ENCODE data around the gene CNTNAP2.

Gene CNTNAP2

GRCh38 chr7:146255609-146256008 lies 139.0 kb downstream of the CNTNAP2 start:
- no peak for TF ChIP-seq CTCF (IDR thresholded peaks at IDR 0.05; ENCODE audit: control insufficient read depth, extremely low read depth, insufficient read depth)
- H3K4me3 ChIP-seq (ENCODE audit: low read depth, low read length), result no peak overlapping the region

GRCh38 chr7:146262527-146262926 lies 145.9 kb downstream of the CNTNAP2 start:
- no peak overlapping the region for H3K4me3 ChIP-seq (ENCODE audit: low read depth, low read length)
- TF ChIP-seq CTCF (IDR thresholded peaks at IDR 0.05; ENCODE audit: control insufficient read depth, extremely low read depth, insufficient read depth), result no peak
- DNase-seq (ENCODE audit: low read depth), result no peak

More at GRCh38 chr7:146255609-146256008, 139.0 kb downstream of the CNTNAP2 start:
- no peak for DNase-seq (ENCODE audit: low read depth)

- TF ChIP-seq CTCF (IDR thresholded peaks at IDR 0.05; ENCODE audit: control insufficient read depth, extremely low read depth, insufficient read depth), result no peak
- DNase-seq (ENCODE audit: low read depth), result no peak
- H3K4me3 ChIP-seq (ENCODE audit: low read depth, low read length), result no peak overlapping the region
Observed at GRCh38 chr7:146276888-146277287, 160.3 kb downstream of the CNTNAP2 start.

GRCh38 chr7:146285418-146285817 lies 168.8 kb downstream of the CNTNAP2 start:
- no peak for TF ChIP-seq CTCF (IDR thresholded peaks at IDR 0.05; ENCODE audit: control insufficient read depth, extremely low read depth, insufficient read depth)
- H3K4me3 ChIP-seq (ENCODE audit: low read depth, low read length), result no peak overlapping the region
- no peak for DNase-seq (ENCODE audit: low read depth)

- TF ChIP-seq CTCF (IDR thresholded peaks at IDR 0.05; ENCODE audit: control insufficient read depth, extremely low read depth, insufficient read depth), result no peak
- no peak overlapping the region for H3K4me3 ChIP-seq (ENCODE audit: low read depth, low read length)
- DNase-seq (ENCODE audit: low read depth), result no peak
Observed at GRCh38 chr7:146290746-146291145, 174.1 kb downstream of the CNTNAP2 start.

GRCh38 chr7:146291900-146292299 lies 175.3 kb downstream of the CNTNAP2 start:
- no peak overlapping the region for H3K4me3 ChIP-seq (ENCODE audit: low read depth, low read length)
- no peak for DNase-seq (ENCODE audit: low read depth)
- no peak for TF ChIP-seq CTCF (IDR thresholded peaks at IDR 0.05; ENCODE audit: control insufficient read depth, extremely low read depth, insufficient read depth)

GRCh38 chr7:146296028-146296427 lies 179.4 kb downstream of the CNTNAP2 start:
- no peak overlapping the region for H3K4me3 ChIP-seq (ENCODE audit: low read depth, low read length)
- no peak for DNase-seq (ENCODE audit: low read depth)
- no peak for TF ChIP-seq CTCF (IDR thresholded peaks at IDR 0.05; ENCODE audit: control insufficient read depth, extremely low read depth, insufficient read depth)
